H9 (cell line): ENCODE data around the gene ARHGEF25. TPM values are rescaled to one million over a fixed set of nuclear protein-coding genes. Genes with fewer than 3 reads are reported as not detected.

Experiments
- DNase-seq: peaks from one replicate; pipeline ENCODE4 v3.0.0-alpha.2; 2017
- H2AFZ ChIP-seq: one replicate; pipeline ENCODE4 v1.6.1; 2013; ENCODE audit warnings: mild to moderate bottlenecking, low read length, control low read depth, moderate library complexity
- H2AK5ac ChIP-seq: 2 replicates; pipeline ENCODE4 v1.6.1; 2013; ENCODE audit warnings: low read length, control low read depth, mixed read lengths; ENCODE audit not compliant: insufficient read length
- H2BK120ac ChIP-seq: one replicate; pipeline ENCODE4 v1.6.1; 2013; ENCODE audit warnings: low read depth, mild to moderate bottlenecking, low read length, control low read depth, inconsistent platforms; ENCODE audit not compliant: poor library complexity, severe bottlenecking
- H2BK12ac ChIP-seq: 2 replicates; pipeline ENCODE4 v1.6.1; 2013; ENCODE audit warnings: low read length, control low read depth, mixed read lengths, low read depth; ENCODE audit not compliant: insufficient read length
- H2BK15ac ChIP-seq: 2 replicates; pipeline ENCODE4 v1.6.1; 2013; ENCODE audit warnings: low read depth, low read length, control low read depth
- H2BK20ac ChIP-seq: one replicate; pipeline ENCODE4 v1.6.1; 2013; ENCODE audit warnings: low read depth, mild to moderate bottlenecking, low read length, control low read depth, inconsistent platforms; ENCODE audit not compliant: poor library complexity, severe bottlenecking
- H2BK5ac ChIP-seq: 2 replicates; pipeline ENCODE4 v1.6.1; 2013; ENCODE audit warnings: low read length, control low read depth, mixed read lengths; ENCODE audit not compliant: insufficient read length
- H3K14ac ChIP-seq: 2 replicates; pipeline ENCODE4 v1.6.1; 2013; ENCODE audit warnings: low read length, control low read depth; ENCODE audit not compliant: insufficient read depth
- H3K18ac ChIP-seq: 2 replicates; pipeline ENCODE4 v1.6.1; 2013; ENCODE audit warnings: low read depth, mild to moderate bottlenecking, mixed read lengths, low read length, control low read depth; ENCODE audit not compliant: insufficient read length
- H3K23ac ChIP-seq: 2 replicates; pipeline ENCODE4 v1.6.1; 2013; ENCODE audit warnings: low read length, control low read depth, mixed read lengths, low read depth; ENCODE audit not compliant: insufficient read length
- H3K23me2 ChIP-seq: 2 replicates; pipeline ENCODE4 v1.6.1; 2013; ENCODE audit warnings: low read depth, mild to moderate bottlenecking, mixed read lengths, low read length, control low read depth; ENCODE audit not compliant: insufficient read length, poor library complexity, severe bottlenecking
- H3K27ac ChIP-seq: 2 replicates; pipeline ENCODE4 v1.5.1; 2013; ENCODE audit warnings: low read length, control low read depth, mixed read lengths, low read depth; ENCODE audit not compliant: insufficient read length
- H3K27me3 ChIP-seq: 2 replicates; pipeline ENCODE4 v1.6.1; 2013; ENCODE audit warnings: low read length, control low read depth, inconsistent platforms; ENCODE audit not compliant: insufficient read depth
- H3K4ac ChIP-seq: 2 replicates; pipeline ENCODE4 v1.6.1; 2013; ENCODE audit warnings: low read depth, mild to moderate bottlenecking, control low read depth, inconsistent platforms, low read length, moderate library complexity
- H3K4me1 ChIP-seq: 2 replicates; pipeline ENCODE4 v1.6.1; 2013; ENCODE audit warnings: low read length, control low read depth, inconsistent platforms; ENCODE audit not compliant: insufficient read depth
- H3K4me2 ChIP-seq: 2 replicates; pipeline ENCODE4 v1.6.1; 2013; ENCODE audit warnings: low read length, control low read depth, mixed read lengths; ENCODE audit not compliant: insufficient read length, insufficient read depth
- H3K56ac ChIP-seq: 2 replicates; pipeline ENCODE4 v1.6.1; 2013; ENCODE audit warnings: low read depth, mild to moderate bottlenecking, mixed read lengths, low read length, control low read depth; ENCODE audit not compliant: insufficient read length
- H3K79me1 ChIP-seq: 2 replicates; pipeline ENCODE4 v1.6.1; 2013; ENCODE audit warnings: low read depth, mild to moderate bottlenecking, moderate library complexity, low read length, control low read depth, inconsistent platforms; ENCODE audit not compliant: insufficient read depth, poor library complexity, severe bottlenecking
- H3K79me2 ChIP-seq: 2 replicates; pipeline ENCODE4 v1.6.1; 2013; ENCODE audit warnings: low read length, control low read depth, inconsistent platforms; ENCODE audit not compliant: insufficient read depth
- H3K9ac ChIP-seq: 2 replicates; pipeline ENCODE4 v1.6.1; 2013; ENCODE audit warnings: low read length, control low read depth, mixed read lengths; ENCODE audit not compliant: insufficient read length; ENCODE audit errors: extremely low read depth
- H3K9me3 ChIP-seq: one replicate; pipeline ENCODE4 v1.6.1; 2013; ENCODE audit warnings: low read depth, low read length, inconsistent platforms; ENCODE audit not compliant: control insufficient read depth
- H3T11ph ChIP-seq: one replicate; pipeline ENCODE4 v1.6.1; 2013; ENCODE audit warnings: mild to moderate bottlenecking, low read length, control low read depth, inconsistent platforms
- H4K20me1 ChIP-seq: one replicate; pipeline ENCODE4 v1.6.1; 2013; ENCODE audit not compliant: control insufficient read depth, insufficient read length, insufficient read depth
- H4K5ac ChIP-seq: 2 replicates; pipeline ENCODE4 v1.6.1; 2013; ENCODE audit warnings: low read depth, mild to moderate bottlenecking, mixed read lengths, low read length, control low read depth; ENCODE audit not compliant: insufficient read length
- H4K8ac ChIP-seq: replicated peaks from 2 replicates; pipeline ENCODE4 v1.6.1; 2013; ENCODE audit warnings: low read length, control low read depth, mixed read lengths, low read depth; ENCODE audit not compliant: insufficient read length
- H4K91ac ChIP-seq: 2 replicates; pipeline ENCODE4 v1.6.1; 2013; ENCODE audit warnings: low read depth, mild to moderate bottlenecking, moderate library complexity, mixed read lengths, low read length, control low read depth; ENCODE audit not compliant: insufficient read length
- H3K27ac Mint-ChIP-seq, 3 experiments: 2 replicates in 2 of 3; 3 replicates in 1 of 3; pipeline ENCODE4 v1.8.0; 2020 to 2021; ENCODE audit warnings: mixed read lengths in 3 of 3, mild to moderate bottlenecking in 1 of 3, moderate library complexity in 1 of 3
- H3K27me3 Mint-ChIP-seq: 2 replicates; pipeline ENCODE4 v1.8.0; 2021; ENCODE audit warnings: low read depth, mild to moderate bottlenecking, moderate library complexity, mixed read lengths
- H3K36me3 Mint-ChIP-seq, 3 experiments: 2 replicates in 2 of 3; 3 replicates in 1 of 3; pipeline ENCODE4 v1.8.0; 2020 to 2021; ENCODE audit warnings: low read depth in 3 of 3, mixed read lengths in 3 of 3; ENCODE audit not compliant: insufficient read depth in 1 of 3
- H3K4me1 Mint-ChIP-seq, 2 experiments: 2 replicates each; pipeline ENCODE4 v1.8.0; 2020; ENCODE audit warnings: mixed read lengths in 2 of 2
- H3K4me3 Mint-ChIP-seq, 2 experiments: 2 replicates in 1 of 2; 3 replicates in 1 of 2; pipeline ENCODE4 v1.8.0; 2020 to 2021; ENCODE audit warnings: mild to moderate bottlenecking in 2 of 2, mixed read lengths in 2 of 2, moderate library complexity in 1 of 2
- H3K9me3 Mint-ChIP-seq, 2 experiments: 2 replicates in 1 of 2; 3 replicates in 1 of 2; pipeline ENCODE4 v1.8.0; 2020; ENCODE audit warnings: mild to moderate bottlenecking in 2 of 2, mixed read lengths in 2 of 2, moderate library complexity in 1 of 2
- CTCF ChIP-seq: fragments of 200-600 bp; sonication (generic); conservative IDR thresholded peaks from 3 replicates; pipeline ENCODE4 v1.8.0; 2021; ENCODE audit warnings: antibody characterized with exemption, mild to moderate bottlenecking
- WGBS: extraction: QIAGEN DNeasy Blood & Tissue Kit; methylation state at CpG from one replicate; pipeline ENCODE4 v1.1.7; 2013; ENCODE audit warnings: missing lambda C conversion rate, low lambda C conversion rate, mixed read lengths; ENCODE audit not compliant: insufficient read length; ENCODE audit errors: extremely low coverage; 5-methylcytosine and 5-hydroxymethylcytosine counted together
- total RNA-seq: library from RNA; stranded (reverse); gene quantifications from 2 replicates; pipeline ENCODE4 v1.2.1, GENCODE V29; 2021

Gene ARHGEF25
- total RNA-seq, 1 experiment from 2014 or later = 22.6 TPM

- no peaks in the 10 kb centered on the region for H3K79me1 ChIP-seq
- no peak overlapping the region for H3K9ac ChIP-seq
- no peaks in the 10 kb centered on the region for H4K20me1 ChIP-seq
- no peak overlapping the region for H3K56ac ChIP-seq
- no peak overlapping the region for H3K18ac ChIP-seq
- H3T11ph ChIP-seq = no peak overlapping the region
- no peak for DNase-seq
- H2BK5ac ChIP-seq = no peak overlapping the region
- no peak for TF ChIP-seq CTCF
- Mint-ChIP-seq H3K4me1 (peaks cover 37 to 40% of the 10 kb centered on the region in 2 experiments), H3K4me3 (peak overlapping the region in 1 of 2 experiments; percentile 39; a peak in 1 of 5 replicates), H3K27ac (no peak overlapping the region), H3K9me3 (no peaks in the 10 kb centered on the region; a peak in 1 of 5 replicates), H3K36me3 (peaks cover 9 to 34% (median 29%) of the 10 kb centered on the region in 3 experiments), H3K27me3 (peaks cover 8% of the 10 kb centered on the region)
- H4K5ac ChIP-seq = no peak overlapping the region
- H3K79me2 ChIP-seq = no peaks in the 10 kb centered on the region
- peaks cover 3% of the 10 kb centered on the region for H3K4me1 ChIP-seq
- no peak overlapping the region for H4K91ac ChIP-seq
- H3K27me3 ChIP-seq = no peaks in the 10 kb centered on the region
- H4K8ac ChIP-seq = no peak overlapping the region
- no peak overlapping the region for H2BK15ac ChIP-seq
- WGBS = no CpG with 5 or more reads among the region's 11 CpGs
- no peak overlapping the region for H2BK20ac ChIP-seq
- H2BK120ac ChIP-seq = no peak overlapping the region
- no peak overlapping the region for H3K14ac ChIP-seq
- H3K4ac ChIP-seq = no peak overlapping the region
- no peak overlapping the region for H3K27ac ChIP-seq
- H2BK12ac ChIP-seq = no peak overlapping the region
- no peak overlapping the region for H3K23ac ChIP-seq
- H3K9me3 ChIP-seq = no peaks in the 10 kb centered on the region
- no peak overlapping the region for H3K4me2 ChIP-seq
- H3K23me2 ChIP-seq = peaks cover 35% of the 10 kb centered on the region
- H2AFZ ChIP-seq = no peak overlapping the region
- no peak overlapping the region for H2AK5ac ChIP-seq
These were observed 4.4 kb upstream of the ARHGEF25 start for GRCh38 chr12:57606821-57607220.
